DND-41 (cell line): ENCODE results near the gene MYO1H.

ENCODE experiments used
- ATAC-seq: fragments of 200-7000 bp; cut with Tn5 transposase; 3 replicates; pipeline ENCODE4 v1.9.1; 2021; ENCODE audit warnings: low read depth; ENCODE audit not compliant: insufficient read depth
- DNase-seq: peaks from one replicate; pipeline ENCODE4 v3.0.0-alpha.2; 2020
- H2AFZ ChIP-seq: 2 replicates; pipeline ENCODE4 v1.6.0; 2012; ENCODE audit warnings: low read depth, low read length
- H3K27ac ChIP-seq: 2 replicates; pipeline ENCODE4 v1.5.1; 2012; ENCODE audit warnings: low read length, inconsistent platforms
- H3K27me3 ChIP-seq: fragments of 200-600 bp; sonication (generic); 2 replicates; pipeline ENCODE4 v1.6.0; 2012; ENCODE audit warnings: low read length, mild to moderate bottlenecking, inconsistent platforms; ENCODE audit not compliant: insufficient read depth, poor library complexity
- H3K36me3 ChIP-seq: 2 replicates; pipeline ENCODE4 v1.5.1; 2012; ENCODE audit warnings: low read length, inconsistent platforms; ENCODE audit not compliant: insufficient read depth
- H3K4me1 ChIP-seq: 2 replicates; pipeline ENCODE4 v1.5.1; 2012; ENCODE audit warnings: mild to moderate bottlenecking, low read length; ENCODE audit not compliant: insufficient read depth
- H3K4me2 ChIP-seq: 2 replicates; pipeline ENCODE4 v1.6.0; 2012; ENCODE audit warnings: mild to moderate bottlenecking, moderate library complexity, low read length, inconsistent platforms; ENCODE audit not compliant: insufficient read depth
- H3K4me3 ChIP-seq, 2 experiments: fragments of 200-600 bp in 1 of 2; shearing (Covaris generic) in 1 of 2; 2 replicates each; pipeline ENCODE4 v1.5.1; 2012 to 2016; ENCODE audit warnings: inconsistent platforms in 2 of 2, low read length in 2 of 2, mild to moderate bottlenecking in 2 of 2, low read depth in 1 of 2, moderate library complexity in 1 of 2
- H3K79me2 ChIP-seq: 2 replicates; pipeline ENCODE4 v1.6.0; 2012; ENCODE audit warnings: low read length, inconsistent platforms; ENCODE audit not compliant: insufficient read depth
- H3K9ac ChIP-seq: 2 replicates; pipeline ENCODE4 v1.6.0; 2012; ENCODE audit warnings: low read depth, mild to moderate bottlenecking, inconsistent platforms, low read length, moderate library complexity
- H3K9me3 ChIP-seq: 2 replicates; pipeline ENCODE4 v1.5.1; 2012; ENCODE audit warnings: low read length, moderate library complexity, mild to moderate bottlenecking, inconsistent platforms; ENCODE audit not compliant: insufficient read depth, severe bottlenecking
- H4K20me1 ChIP-seq: 2 replicates; pipeline ENCODE4 v1.6.0; 2012; ENCODE audit warnings: low read length; ENCODE audit not compliant: insufficient read depth
- EZH2 ChIP-seq: IDR thresholded peaks from 3 replicates; pipeline ENCODE4 v1.6.1; 2012; ENCODE audit warnings: borderline replicate concordance, low read depth, mild to moderate bottlenecking, moderate library complexity, low read length, inconsistent platforms; ENCODE audit not compliant: severe bottlenecking
- TF ChIP-seq, protein P1 (sequence below): IDR thresholded peaks from 2 replicates; pipeline ENCODE4 v1.5.1; 2012; ENCODE audit warnings: borderline replicate concordance, low read length, moderate library complexity, mild to moderate bottlenecking; ENCODE audit not compliant: poor library complexity, severe bottlenecking; ENCODE audit errors: extremely low read depth

MYO1H gene

DNA sequence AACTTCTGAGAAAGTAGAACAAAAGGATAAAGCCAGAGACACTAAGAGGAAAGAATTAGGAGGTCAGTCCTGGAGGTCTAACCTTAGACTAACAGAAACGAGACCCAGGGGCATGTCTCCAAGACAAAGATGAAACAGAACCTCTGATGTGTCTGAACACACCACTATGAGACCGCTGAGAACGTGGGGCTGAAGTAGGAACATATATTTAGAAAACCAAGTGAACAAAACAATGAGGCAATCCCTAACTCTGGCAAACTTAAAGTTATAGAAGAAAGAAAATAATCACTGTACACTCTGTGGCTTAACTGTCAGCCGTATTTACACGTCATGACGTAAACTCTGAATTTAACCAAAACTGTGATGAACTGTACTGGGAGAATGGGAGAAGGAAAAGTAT, 111.5 kb downstream of the MYO1H start:
- ATAC-seq: no peak
- Histone ChIP-seq H3K9ac (no peak overlapping the region), H3K4me3 (no peak overlapping the region), H3K27me3 (no peaks in the 10 kb centered on the region), H3K79me2 (peaks cover 35% of the 10 kb centered on the region), H3K4me2 (no peak overlapping the region), H2AFZ (no peak overlapping the region), H3K9me3 (no peaks in the 10 kb centered on the region), H3K36me3 (peaks cover 61% of the 10 kb centered on the region), H3K4me1 (no peaks in the 10 kb centered on the region), H4K20me1 (peaks cover 48% of the 10 kb centered on the region), H3K27ac (no peak overlapping the region)
- TF ChIP-seq EZH2: no peak
- TF ChIP-seq, protein P1, sequence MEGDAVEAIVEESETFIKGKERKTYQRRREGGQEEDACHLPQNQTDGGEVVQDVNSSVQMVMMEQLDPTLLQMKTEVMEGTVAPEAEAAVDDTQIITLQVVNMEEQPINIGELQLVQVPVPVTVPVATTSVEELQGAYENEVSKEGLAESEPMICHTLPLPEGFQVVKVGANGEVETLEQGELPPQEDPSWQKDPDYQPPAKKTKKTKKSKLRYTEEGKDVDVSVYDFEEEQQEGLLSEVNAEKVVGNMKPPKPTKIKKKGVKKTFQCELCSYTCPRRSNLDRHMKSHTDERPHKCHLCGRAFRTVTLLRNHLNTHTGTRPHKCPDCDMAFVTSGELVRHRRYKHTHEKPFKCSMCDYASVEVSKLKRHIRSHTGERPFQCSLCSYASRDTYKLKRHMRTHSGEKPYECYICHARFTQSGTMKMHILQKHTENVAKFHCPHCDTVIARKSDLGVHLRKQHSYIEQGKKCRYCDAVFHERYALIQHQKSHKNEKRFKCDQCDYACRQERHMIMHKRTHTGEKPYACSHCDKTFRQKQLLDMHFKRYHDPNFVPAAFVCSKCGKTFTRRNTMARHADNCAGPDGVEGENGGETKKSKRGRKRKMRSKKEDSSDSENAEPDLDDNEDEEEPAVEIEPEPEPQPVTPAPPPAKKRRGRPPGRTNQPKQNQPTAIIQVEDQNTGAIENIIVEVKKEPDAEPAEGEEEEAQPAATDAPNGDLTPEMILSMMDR: no peak
- DNase-seq: no peak

DNA sequence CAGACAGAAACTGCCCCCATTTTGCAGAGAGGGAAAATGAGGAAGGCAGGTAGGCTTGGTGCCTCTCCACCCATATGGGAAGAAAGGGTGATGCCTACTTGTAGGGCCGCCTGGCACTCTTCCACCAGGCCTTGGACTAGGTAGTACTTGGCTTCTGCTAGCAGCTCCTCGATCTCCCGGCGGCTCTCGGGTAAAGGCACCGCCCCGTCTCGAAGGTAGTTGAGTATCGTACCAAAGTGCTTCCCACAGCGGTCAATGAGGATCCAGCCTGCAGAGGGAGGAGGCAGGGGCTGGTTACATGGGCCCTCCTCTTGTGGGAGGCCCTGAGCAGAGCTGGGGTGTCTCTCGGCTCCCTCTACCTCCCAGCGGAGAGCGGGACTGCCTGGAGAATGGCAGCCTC, 112.8 kb downstream of the MYO1H start:
- DNase-seq (no peak), ATAC-seq (no peak)
- no peaks in the 10 kb centered on the region for H3K27me3 ChIP-seq
- peaks cover 47% of the 10 kb centered on the region for H3K79me2 ChIP-seq
- TF ChIP-seq, protein P1: no peak
- TF ChIP-seq EZH2: no peak
- H3K36me3 ChIP-seq: peaks cover 54% of the 10 kb centered on the region
- no peak overlapping the region for H3K4me2 ChIP-seq
- H3K4me3 ChIP-seq: no peak overlapping the region
- no peaks in the 10 kb centered on the region for H3K4me1 ChIP-seq
- no peak overlapping the region for H3K27ac ChIP-seq
- no peak overlapping the region for H2AFZ ChIP-seq
- no peak overlapping the region for H3K9ac ChIP-seq
- no peaks in the 10 kb centered on the region for H3K9me3 ChIP-seq
- H4K20me1 ChIP-seq: peaks cover 60% of the 10 kb centered on the region

DNA sequence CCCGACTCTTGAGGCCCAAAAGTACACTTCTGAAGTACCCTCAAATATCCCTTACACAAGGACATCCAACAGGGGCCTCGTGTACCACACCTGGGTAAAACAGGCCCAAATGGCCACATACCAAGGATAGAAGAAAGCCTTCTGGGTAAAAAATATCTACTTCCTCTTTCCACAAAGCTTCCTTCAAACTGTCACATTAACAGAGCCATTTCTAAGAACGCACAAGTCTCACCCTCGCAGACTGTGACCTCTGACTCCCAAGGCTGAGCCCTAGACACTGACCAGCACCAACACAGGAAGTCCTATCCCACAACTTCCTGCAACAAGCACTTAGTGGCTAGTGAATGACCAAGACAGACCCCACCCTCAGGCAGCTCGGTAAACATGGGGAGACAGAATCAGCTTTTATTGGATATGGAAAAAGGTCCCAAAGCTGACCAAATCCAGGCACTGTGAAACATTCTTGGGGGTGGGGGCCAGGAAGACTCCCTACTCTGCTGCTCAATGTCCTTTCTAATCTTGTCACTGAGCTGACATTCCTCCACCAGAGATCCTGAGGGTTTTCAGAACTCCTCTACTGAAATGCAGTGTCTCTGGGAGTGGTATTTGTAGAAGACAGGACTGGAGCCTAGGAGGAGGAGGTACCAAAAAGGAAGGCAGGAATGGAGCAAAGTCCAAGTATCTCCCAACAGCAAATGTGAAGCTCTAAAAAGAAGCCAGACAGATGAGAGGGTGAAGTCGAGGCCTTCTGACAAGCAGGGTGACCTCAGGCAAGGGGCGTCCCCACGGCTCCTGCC, 113.5 kb downstream of the MYO1H start:
- peaks cover 47% of the 10 kb centered on the region for H3K36me3 ChIP-seq
- peaks cover 67% of the 10 kb centered on the region for H4K20me1 ChIP-seq
- no peaks in the 10 kb centered on the region for H3K9me3 ChIP-seq
- ATAC-seq (peak; percentile 17; the same call in 1 of the 3 replicates), DNase-seq (no peak)
- no peaks in the 10 kb centered on the region for H3K4me1 ChIP-seq
- no peak overlapping the region; the same call in 1 of the 2 replicates for H3K9ac ChIP-seq
- no peak overlapping the region for H3K4me3 ChIP-seq
- no peak overlapping the region for H2AFZ ChIP-seq
- no peaks in the 10 kb centered on the region for H3K27me3 ChIP-seq
- no peak overlapping the region for H3K4me2 ChIP-seq
- no peak for TF ChIP-seq EZH2
- TF ChIP-seq, protein P1: no peak
- H3K27ac ChIP-seq: peak overlapping the region; percentile 7; the same call in 1 of the 2 replicates
- peaks cover 54% of the 10 kb centered on the region for H3K79me2 ChIP-seq
